ENCODE measurements around the gene ARHGEF2. TPM values are rescaled to one million over a fixed set of nuclear protein-coding genes. Genes with fewer than 3 reads are reported as not detected.

Gene ARHGEF2
- total RNA-seq, 1 experiment from 2014 or later, result 90.1 TPM

DNA sequence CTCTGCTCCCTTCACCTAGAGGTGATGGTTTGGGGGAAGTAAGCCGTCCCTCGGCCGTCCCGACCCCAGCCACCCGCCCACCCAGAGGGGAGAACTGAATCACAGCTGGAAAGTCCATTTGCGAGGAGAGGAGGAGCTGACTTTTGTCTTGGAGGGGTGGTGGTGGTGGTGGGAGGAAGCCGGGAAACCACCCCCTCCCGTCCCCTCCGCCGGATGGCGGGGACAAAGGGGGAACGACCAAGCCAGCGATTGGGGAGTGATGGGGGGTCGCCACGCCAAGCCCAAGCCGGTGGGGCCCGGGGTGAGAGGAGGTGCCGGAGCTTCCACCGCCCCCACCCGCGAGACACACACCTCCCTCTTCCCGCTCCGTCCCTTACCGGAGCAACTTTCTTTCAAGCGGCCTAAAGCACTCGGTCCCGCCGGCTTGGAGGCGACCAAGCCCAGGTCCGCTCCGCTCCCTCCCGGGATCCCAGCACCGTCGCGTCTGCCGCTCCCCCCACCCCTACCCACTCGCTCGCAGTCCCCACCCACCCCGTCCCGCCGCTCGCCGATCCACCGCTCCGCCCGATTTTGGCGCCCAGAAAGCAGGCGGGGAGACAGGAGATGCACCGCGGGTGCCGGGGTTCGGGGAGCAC, 540 bp downstream of the ARHGEF2 start:
- intact Hi-C loops (cut with micrococcal nuclease), result loop anchor here (2.0 kb wide), 1 partner anchor 15 kb away; no protein-coding TSS in a partner anchor
- Histone ChIP-seq H3K27me3 (ENCODE audit: insufficient read depth, low read length) (no peaks in the 10 kb centered on the region), H3K9me3 (ENCODE audit: control insufficient read depth in 1 of 2, insufficient read depth in 1 of 2, low read depth in 1 of 2, low read length in 2 of 2) (no peaks in the 10 kb centered on the region), H4K20me1 (ENCODE audit: insufficient read depth) (no peaks in the 10 kb centered on the region), H3K79me2 (ENCODE audit: insufficient read depth, low read length) (peaks cover 61% of the 10 kb centered on the region), H3K27ac (ENCODE audit: low read depth, low read length) (peak overlapping the region; percentile 85), H3K4me2 (ENCODE audit: low read length) (peak overlapping the region; percentile 96), H3K9me2 (ENCODE audit: insufficient read depth) (no peaks in the 10 kb centered on the region), H2AFZ (ENCODE audit: low read depth, low read length, poor library complexity, severe bottlenecking) (no peak overlapping the region), H3K36me3 (ENCODE audit: control insufficient read depth in 1 of 2, insufficient read depth in 2 of 2, low read length in 2 of 2) (no peaks in the 10 kb centered on the region), H3K9ac (ENCODE audit: low read length) (peak overlapping the region; percentile 97), H3K4me1 (ENCODE audit: control insufficient read depth in 1 of 2, insufficient read depth in 2 of 2, low read length in 2 of 2) (peaks cover 51 to 65% of the 10 kb centered on the region in 2 experiments), H3K4me3 (replicated peaks in 1 of 2; ENCODE audit: low read depth in 1 of 2, low read length in 2 of 2) (peak overlapping the region; percentile 87 to 91)
- BruUV-seq (replicated peaks), result TSS peak; percentile 11
- TF ChIP-seq CBX3 (IDR thresholded peaks at IDR 0.05; ENCODE audit: low read depth) (no peak), ZFX (IDR thresholded peaks at IDR 0.05) (no peak; the same call in 1 of the 2 replicates), POLR2AphosphoS5 (IDR thresholded peaks at IDR 0.05; ENCODE audit: low read depth, low read length) (peak; percentile 42; the same call in 1 of the 2 replicates)
- CTCF ChIA-PET, result interaction anchor here (2.7 kb wide), 1 partner anchor 40 kb away, joined by 8 read pairs; no protein-coding TSS in a partner anchor
- RAD21 ChIA-PET (ENCODE audit: low non-redundant PET in 1 of 2, low total read pairs in 2 of 2, uncharacterized antibody in 2 of 2, unreplicated experiment in 2 of 2), result interaction anchor here (0.7 to 0.9 kb wide), 2 partner anchors 53 to 89 kb away, joined by 3 read pairs; no protein-coding TSS in a partner anchor
- POLR2A ChIA-PET, result interaction anchor here (0.6 to 3.6 kb wide), 13 partner anchors 8 to 871 kb away, joined by 3 to 28 read pairs (median 4); partner anchors contain the start of gene KHDC4
- ATAC-seq (peak; percentile 52), DNase-seq (ENCODE audit: low read depth, low spot score) (no peak)

GRCh38 chr1:155976913-155977689, 1.2 kb downstream of the ARHGEF2 start:
- BruUV-seq (replicated peaks), result no TSS peak
- TF ChIP-seq ELF1 (IDR thresholded peaks at IDR 0.05; ENCODE audit: borderline replicate concordance, low read depth), result no peak
- TF ChIP-seq ZNF274 (IDR thresholded peaks at IDR 0.05; ENCODE audit: low read depth, low read length), result no peak
- TF ChIP-seq POLR2A (IDR thresholded peaks at IDR 0.05; ENCODE audit: borderline replicate concordance, extremely low read depth, insufficient read depth, insufficient read length), result no peak
- no peak for TF ChIP-seq SP1 (IDR thresholded peaks at IDR 0.05; ENCODE audit: low read depth)
- TF ChIP-seq EZH2phosphoT487 (IDR thresholded peaks at IDR 0.05; ENCODE audit: borderline replicate concordance), result no peak
- no peak for TF ChIP-seq ZBTB33 (IDR thresholded peaks at IDR 0.05; ENCODE audit: extremely low read depth, insufficient replicate concordance, low read length)
- no peak for TF ChIP-seq REST (IDR thresholded peaks at IDR 0.05; ENCODE audit: low read depth)
- no peak for TF ChIP-seq FOSL1 (IDR thresholded peaks at IDR 0.05; ENCODE audit: low read depth)
- no peak for TF ChIP-seq EZH2 (IDR thresholded peaks at IDR 0.05)

More at GRCh38 chr1:155976913-155977689, 1.2 kb downstream of the ARHGEF2 start:
- H3K4me1 ChIP-seq (ENCODE audit: control insufficient read depth in 1 of 2, insufficient read depth in 2 of 2, low read length in 2 of 2), result peaks cover 51 to 67% of the 10 kb centered on the region in 2 experiments
- ChIA-PET CTCF (interaction anchor here (2.7 kb wide), 1 partner anchor 39 kb away, joined by 8 read pairs; no protein-coding TSS in a partner anchor), POLR2A (interaction anchor here (0.9 to 3.6 kb wide), 5 partner anchors 9 to 43 kb away, joined by 3 to 28 read pairs (median 9); partner anchors contain the start of gene KHDC4), RAD21 (ENCODE audit: low non-redundant PET in 1 of 2, low total read pairs in 2 of 2, uncharacterized antibody in 2 of 2, unreplicated experiment in 2 of 2) (interaction anchor here (0.5 to 1.0 kb wide), 7 partner anchors 14 to 774 kb away, joined by 3 to 4 read pairs (median 3); partner anchors contain the start of gene HDGF (in 1 of the 2))
- H2AFZ ChIP-seq (ENCODE audit: low read depth, low read length, poor library complexity, severe bottlenecking), result no peak overlapping the region
- H3K9ac ChIP-seq (ENCODE audit: low read length), result peak overlapping the region; percentile 97
- DNase-seq (ENCODE audit: low read depth, low spot score) (no peak), ATAC-seq (peak; percentile 16; the same call in 1 of the 2 replicates)
- no peaks in the 10 kb centered on the region for H3K9me2 ChIP-seq (ENCODE audit: insufficient read depth)
- no peaks in the 10 kb centered on the region for H3K9me3 ChIP-seq (ENCODE audit: control insufficient read depth in 1 of 2, insufficient read depth in 1 of 2, low read depth in 1 of 2, low read length in 2 of 2)
- no peaks in the 10 kb centered on the region for H4K20me1 ChIP-seq (ENCODE audit: insufficient read depth)
- peak overlapping the region; percentile 85 for H3K27ac ChIP-seq (ENCODE audit: low read depth, low read length)
- no peaks in the 10 kb centered on the region for H3K27me3 ChIP-seq (ENCODE audit: insufficient read depth, low read length)
- H3K4me2 ChIP-seq (ENCODE audit: low read length), result peak overlapping the region; percentile 96
- intact Hi-C loops (cut with micrococcal nuclease), result no loop called here
- peak overlapping the region; percentile 87 to 91 for H3K4me3 ChIP-seq (replicated peaks in 1 of 2; ENCODE audit: low read depth in 1 of 2, low read length in 2 of 2)
- peaks cover 68% of the 10 kb centered on the region for H3K79me2 ChIP-seq (ENCODE audit: insufficient read depth, low read length)
- H3K36me3 ChIP-seq (ENCODE audit: control insufficient read depth in 1 of 2, insufficient read depth in 2 of 2, low read length in 2 of 2), result no peaks in the 10 kb centered on the region
